ENCODE measurements around the gene SIGLEC5.

SIGLEC5 gene

GRCh38 chr19:51586103-51586728 is 44.0 kb downstream of the SIGLEC5 start:
- Histone ChIP-seq H3K36me3 (ENCODE audit: control insufficient read depth, insufficient read depth, low read length) (no peaks in the 10 kb centered on the region), H3K9me3 (ENCODE audit: control insufficient read depth, low read length) (no peaks in the 10 kb centered on the region), H3K9ac (no peak overlapping the region), H3K79me2 (peaks cover 10% of the 10 kb centered on the region), H3K4me2 (ENCODE audit: low read length) (no peak overlapping the region), H2AFZ (no peak overlapping the region), H3K4me3 (ENCODE audit: low read depth, low read length) (no peak overlapping the region), H3K27ac (no peak overlapping the region), H3K4me1 (peaks cover 6% of the 10 kb centered on the region), H3K27me3 (ENCODE audit: control insufficient read depth, insufficient read depth, low read length) (no peaks in the 10 kb centered on the region)
- TF ChIP-seq, protein P1, sequence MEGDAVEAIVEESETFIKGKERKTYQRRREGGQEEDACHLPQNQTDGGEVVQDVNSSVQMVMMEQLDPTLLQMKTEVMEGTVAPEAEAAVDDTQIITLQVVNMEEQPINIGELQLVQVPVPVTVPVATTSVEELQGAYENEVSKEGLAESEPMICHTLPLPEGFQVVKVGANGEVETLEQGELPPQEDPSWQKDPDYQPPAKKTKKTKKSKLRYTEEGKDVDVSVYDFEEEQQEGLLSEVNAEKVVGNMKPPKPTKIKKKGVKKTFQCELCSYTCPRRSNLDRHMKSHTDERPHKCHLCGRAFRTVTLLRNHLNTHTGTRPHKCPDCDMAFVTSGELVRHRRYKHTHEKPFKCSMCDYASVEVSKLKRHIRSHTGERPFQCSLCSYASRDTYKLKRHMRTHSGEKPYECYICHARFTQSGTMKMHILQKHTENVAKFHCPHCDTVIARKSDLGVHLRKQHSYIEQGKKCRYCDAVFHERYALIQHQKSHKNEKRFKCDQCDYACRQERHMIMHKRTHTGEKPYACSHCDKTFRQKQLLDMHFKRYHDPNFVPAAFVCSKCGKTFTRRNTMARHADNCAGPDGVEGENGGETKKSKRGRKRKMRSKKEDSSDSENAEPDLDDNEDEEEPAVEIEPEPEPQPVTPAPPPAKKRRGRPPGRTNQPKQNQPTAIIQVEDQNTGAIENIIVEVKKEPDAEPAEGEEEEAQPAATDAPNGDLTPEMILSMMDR (IDR thresholded peaks at IDR 0.05): no peak

DNA sequence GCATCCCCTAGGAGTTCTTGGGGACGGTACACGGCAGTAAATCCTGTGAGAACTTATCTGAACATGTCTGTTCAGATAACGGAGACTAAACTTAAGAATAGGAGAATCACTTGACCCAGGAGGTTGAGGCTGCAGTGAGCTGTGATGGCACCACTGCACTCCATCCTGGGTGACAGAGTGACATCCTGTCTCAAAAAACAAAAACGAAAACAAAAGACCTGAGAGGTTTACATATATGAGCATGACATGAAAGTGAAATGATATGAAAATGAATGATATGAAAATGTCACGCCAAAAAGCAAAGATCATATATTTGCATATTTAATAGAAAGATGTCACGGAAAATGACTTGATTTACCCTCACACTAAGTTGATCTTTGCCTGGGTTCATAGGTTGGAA is 53.4 kb downstream of the SIGLEC5 start:
- TF ChIP-seq, protein P1 (IDR thresholded peaks at IDR 0.05): no peak
- no peak overlapping the region for H3K27ac ChIP-seq
- no peak overlapping the region for H3K4me2 ChIP-seq (ENCODE audit: low read length)
- no peak overlapping the region for H2AFZ ChIP-seq
- peaks cover 37% of the 10 kb centered on the region for H3K79me2 ChIP-seq
- no peak overlapping the region for H3K9ac ChIP-seq
- H3K36me3 ChIP-seq (ENCODE audit: control insufficient read depth, insufficient read depth, low read length): no peaks in the 10 kb centered on the region
- H3K4me3 ChIP-seq (ENCODE audit: low read depth, low read length): no peak overlapping the region
- no peaks in the 10 kb centered on the region for H3K9me3 ChIP-seq (ENCODE audit: control insufficient read depth, low read length)
- H3K27me3 ChIP-seq (ENCODE audit: control insufficient read depth, insufficient read depth, low read length): no peaks in the 10 kb centered on the region
- peaks cover 8% of the 10 kb centered on the region for H3K4me1 ChIP-seq

GRCh38 chr19:51573331-51573730 is 56.9 kb downstream of the SIGLEC5 start:
- TF ChIP-seq, protein P1 (IDR thresholded peaks at IDR 0.05): no peak

GRCh38 chr19:51572908-51573307 is 57.3 kb downstream of the SIGLEC5 start:
- Histone ChIP-seq H3K27me3 (ENCODE audit: control insufficient read depth, insufficient read depth, low read length) (no peaks in the 10 kb centered on the region), H2AFZ (no peak overlapping the region), H3K4me1 (peaks cover 8% of the 10 kb centered on the region), H3K79me2 (peaks cover 35% of the 10 kb centered on the region), H3K27ac (no peak overlapping the region), H3K4me2 (ENCODE audit: low read length) (no peak overlapping the region), H3K36me3 (ENCODE audit: control insufficient read depth, insufficient read depth, low read length) (no peaks in the 10 kb centered on the region), H3K9me3 (ENCODE audit: control insufficient read depth, low read length) (no peaks in the 10 kb centered on the region), H3K4me3 (ENCODE audit: low read depth, low read length) (no peak overlapping the region), H3K9ac (no peak overlapping the region)
- TF ChIP-seq, protein P1 (IDR thresholded peaks at IDR 0.05): no peak

More at GRCh38 chr19:51573331-51573730, 56.9 kb downstream of the SIGLEC5 start:
- no peak overlapping the region for H3K9ac ChIP-seq
- H3K79me2 ChIP-seq: peaks cover 39% of the 10 kb centered on the region
- H3K9me3 ChIP-seq (ENCODE audit: control insufficient read depth, low read length): no peaks in the 10 kb centered on the region
- no peak overlapping the region for H2AFZ ChIP-seq
- no peak overlapping the region for H3K4me3 ChIP-seq (ENCODE audit: low read depth, low read length)
- no peaks in the 10 kb centered on the region for H3K36me3 ChIP-seq (ENCODE audit: control insufficient read depth, insufficient read depth, low read length)
- H3K27me3 ChIP-seq (ENCODE audit: control insufficient read depth, insufficient read depth, low read length): no peaks in the 10 kb centered on the region
- H3K27ac ChIP-seq: no peak overlapping the region
- peaks cover 8% of the 10 kb centered on the region for H3K4me1 ChIP-seq
- no peak overlapping the region for H3K4me2 ChIP-seq (ENCODE audit: low read length)

GRCh38 chr19:51572410-51572809 is 57.8 kb downstream of the SIGLEC5 start:
- H3K9ac ChIP-seq: no peak overlapping the region
- H3K4me1 ChIP-seq: peaks cover 8% of the 10 kb centered on the region
- no peaks in the 10 kb centered on the region for H3K36me3 ChIP-seq (ENCODE audit: control insufficient read depth, insufficient read depth, low read length)
- H3K9me3 ChIP-seq (ENCODE audit: control insufficient read depth, low read length): no peaks in the 10 kb centered on the region
- H3K4me3 ChIP-seq (ENCODE audit: low read depth, low read length): peak overlapping the region; percentile 62
- TF ChIP-seq, protein P1 (IDR thresholded peaks at IDR 0.05): no peak
- no peak overlapping the region for H2AFZ ChIP-seq
- no peaks in the 10 kb centered on the region for H3K27me3 ChIP-seq (ENCODE audit: control insufficient read depth, insufficient read depth, low read length)
- H3K27ac ChIP-seq: no peak overlapping the region
- peak overlapping the region; percentile 80 for H3K4me2 ChIP-seq (ENCODE audit: low read length)
- peaks cover 35% of the 10 kb centered on the region for H3K79me2 ChIP-seq
